ENCODE data around the gene CCDC157. TPM values are rescaled to one million over a fixed set of nuclear protein-coding genes. Genes with fewer than 3 reads are reported as not detected.

The CCDC157 gene
- total RNA-seq, 2 donors from 2014 or later: 3.1 to 10.5 TPM

DNA sequence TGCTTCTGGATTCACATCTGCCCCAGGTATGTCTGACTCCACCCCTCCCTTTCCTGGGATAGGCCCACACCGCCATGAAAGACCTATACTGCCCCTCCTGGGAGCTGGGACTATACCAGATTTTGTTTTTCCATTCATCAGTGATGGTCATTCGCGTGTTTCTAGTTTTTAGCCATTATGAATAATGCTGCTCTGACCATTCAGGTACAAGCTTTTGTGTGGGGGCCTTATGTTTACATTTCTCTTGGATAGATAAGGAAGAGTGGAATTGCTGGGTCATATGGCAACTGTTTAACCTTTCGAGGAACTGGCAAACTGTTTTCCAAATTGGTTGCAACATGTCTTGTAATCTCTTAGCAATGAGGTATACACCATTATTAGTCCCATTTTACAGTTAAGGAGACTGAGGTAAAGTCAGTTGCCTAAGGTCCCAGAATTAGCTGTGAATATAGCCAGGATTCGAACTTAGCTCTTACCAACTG lies 28.9 kb upstream of the CCDC157 start:
- H3K9me3 ChIP-seq: no peaks in the 10 kb centered on the region
- peak; percentile 31 for ATAC-seq
- intact Hi-C loops (cut with DNase I): no loop called here

GRCh38 chr22:30328466-30329049 lies 28.2 kb upstream of the CCDC157 start:
- Histone ChIP-seq H3K36me3 (replicated peaks in 1 of 2; ENCODE audit: insufficient read depth in 1 of 2, low read depth in 2 of 2) (peaks cover 5 to 11% of the 10 kb centered on the region in 2 donors), H3K27me3 (no peaks in the 10 kb centered on the region), H3K4me1 (peaks cover 40% of the 10 kb centered on the region), H3K4me3 (no peak overlapping the region), H3K9me3 (no peaks in the 10 kb centered on the region), H3K27ac (peak overlapping the region in 3 of 4 donors; percentile 5 to 94 (median 92))
- WGBS, 2 donors: 76 to 87% methylated on average over 3 of the region's 3 CpGs
- intact Hi-C loops (cut with DNase I): no loop called here
- DNase-seq (no peak), ATAC-seq (no peak)
- no peak for TF ChIP-seq CTCF (IDR thresholded peaks at IDR 0.05)
- no peak for TF ChIP-seq POLR2A (IDR thresholded peaks at IDR 0.05)

More for the DNA sequence above, 28.9 kb upstream of the CCDC157 start:
- H3K27ac ChIP-seq: peak overlapping the region; percentile 78 to 94 (median 86)
- DNase-seq: peak; percentile 41 to 59 (median 58)
- TF ChIP-seq POLR2A (IDR thresholded peaks at IDR 0.05) (no peak), CTCF (IDR thresholded peaks at IDR 0.05) (peak in 5 of 7 experiments; percentile 21 to 52 (median 44))
- 31 to 51% methylated on average over 5 of the region's 5 CpGs for WGBS, 2 donors
- H3K4me3 ChIP-seq: no peak overlapping the region
- H3K4me1 ChIP-seq: peaks cover 42% of the 10 kb centered on the region
- H3K27me3 ChIP-seq: no peaks in the 10 kb centered on the region
- peaks cover 0 to 4% of the 10 kb centered on the region in 2 donors for H3K36me3 ChIP-seq (replicated peaks in 1 of 2; ENCODE audit: insufficient read depth in 1 of 2, low read depth in 2 of 2)

GRCh38 chr22:30332551-30332950 lies 24.3 kb upstream of the CCDC157 start:
- no peak for DNase-seq
- TF ChIP-seq POLR2A (IDR thresholded peaks at IDR 0.05): no peak
- no peak for TF ChIP-seq CTCF (IDR thresholded peaks at IDR 0.05)
- ATAC-seq: no peak
- Histone ChIP-seq H3K4me3 (no peak overlapping the region), H3K27me3 (no peaks in the 10 kb centered on the region), H3K36me3 (replicated peaks in 1 of 2; ENCODE audit: insufficient read depth in 1 of 2, low read depth in 2 of 2) (peaks cover 22 to 40% of the 10 kb centered on the region in 2 donors), H3K27ac (peak overlapping the region in 1 of 4 donors; percentile 5), H3K4me1 (peaks cover 11% of the 10 kb centered on the region), H3K9me3 (no peaks in the 10 kb centered on the region)
- intact Hi-C loops (cut with DNase I): no loop called here
- 70 to 78% methylated on average over 2 to 5 of the region's 5 CpGs for WGBS, 2 donors

- intact Hi-C loops (cut with DNase I): no loop called here
- no peak for ATAC-seq
These were observed 23.7 kb upstream of the CCDC157 start for GRCh38 chr22:30332994-30333706.

More at GRCh38 chr22:30332994-30333706, 23.7 kb upstream of the CCDC157 start:
- Histone ChIP-seq H3K36me3 (replicated peaks in 1 of 2; ENCODE audit: insufficient read depth in 1 of 2, low read depth in 2 of 2) (peaks cover 24 to 46% of the 10 kb centered on the region in 2 donors), H3K4me3 (no peak overlapping the region), H3K9me3 (no peaks in the 10 kb centered on the region), H3K27ac (peak overlapping the region in 1 of 4 donors; percentile 5), H3K27me3 (no peaks in the 10 kb centered on the region), H3K4me1 (peaks cover 5% of the 10 kb centered on the region)
- 90 to 94% methylated on average over 2 of the region's 2 CpGs for whole genome bisulfite sequencing, 2 donors
- TF ChIP-seq POLR2A (IDR thresholded peaks at IDR 0.05): no peak
- no peak for TF ChIP-seq CTCF (IDR thresholded peaks at IDR 0.05)
- DNase-seq: no peak
